SIG-M5 (cell line): ENCODE results near the gene CFLAR.
A peak's percentile ranks its signal among the peaks of the same experiment; 100 is the strongest.
"Not testable (repeated sequence)": the region's sequence is repeated elsewhere in the genome, so short reads cannot be mapped to it uniquely, and the experiment has no call there.

ENCODE experiments used
- DNase-seq: peaks from one replicate; lab custom pipeline; 2025; lab: John Stamatoyannopoulos, UW

The CFLAR gene

GRCh38 chr2:201149064-201149820, 33.3 kb downstream of the CFLAR start:
- DNase-seq, result no peak

GRCh38 chr2:201149821-201150165, 33.8 kb downstream of the CFLAR start:
- DNase-seq, result not testable (repeated sequence)

GRCh38 chr2:201150454-201151020, 34.6 kb downstream of the CFLAR start:
- no peak for DNase-seq

- DNase-seq, result peak; percentile 83
Measured at GRCh38 chr2:201151127-201151981, 35.4 kb downstream of the CFLAR start.

GRCh38 chr2:201152517-201152916, 36.6 kb downstream of the CFLAR start:
- no peak for DNase-seq

GRCh38 chr2:201152999-201153815, 37.2 kb downstream of the CFLAR start:
- no peak for DNase-seq

- no peak for DNase-seq
Measured at GRCh38 chr2:201154615-201155399, 38.8 kb downstream of the CFLAR start.

GRCh38 chr2:201156036-201156435, 40.1 kb downstream of the CFLAR start:
- no peak for DNase-seq

- DNase-seq, result no peak
Measured at GRCh38 chr2:201156640-201157039, 40.7 kb downstream of the CFLAR start.

- DNase-seq, result peak; percentile 70
Measured at GRCh38 chr2:201157694-201158093, 41.7 kb downstream of the CFLAR start.

GRCh38 chr2:201158111-201158929, 42.4 kb downstream of the CFLAR start:
- peak; percentile 73 for DNase-seq

GRCh38 chr2:201164166-201164565, 48.2 kb downstream of the CFLAR start:
- DNase-seq, result no peak

- DNase-seq, result no peak
Measured at GRCh38 chr2:201167546-201167945, 51.6 kb downstream of the CFLAR start.

GRCh38 chr2:201168496-201168895, 52.5 kb downstream of the CFLAR start:
- DNase-seq, result not testable (repeated sequence)

- no peak for DNase-seq
Measured at GRCh38 chr2:201171259-201171814, 55.4 kb downstream of the CFLAR start.

- DNase-seq, result no peak
Measured at GRCh38 chr2:201172279-201172678, 56.3 kb downstream of the CFLAR start.

GRCh38 chr2:201174687-201175086, 58.7 kb downstream of the CFLAR start:
- no peak for DNase-seq

- no peak for DNase-seq
Measured at GRCh38 chr2:201176081-201176481, 60.1 kb downstream of the CFLAR start.

- DNase-seq, result no peak
Measured at GRCh38 chr2:201180010-201180409, 64.0 kb downstream of the CFLAR start.
